ENCODE data around the gene BZW2. TPM values are rescaled to one million over a fixed set of nuclear protein-coding genes. Genes with fewer than 3 reads are reported as not detected.

Gene BZW2
- total RNA-seq, 1 donor = 21.3 TPM

DNA sequence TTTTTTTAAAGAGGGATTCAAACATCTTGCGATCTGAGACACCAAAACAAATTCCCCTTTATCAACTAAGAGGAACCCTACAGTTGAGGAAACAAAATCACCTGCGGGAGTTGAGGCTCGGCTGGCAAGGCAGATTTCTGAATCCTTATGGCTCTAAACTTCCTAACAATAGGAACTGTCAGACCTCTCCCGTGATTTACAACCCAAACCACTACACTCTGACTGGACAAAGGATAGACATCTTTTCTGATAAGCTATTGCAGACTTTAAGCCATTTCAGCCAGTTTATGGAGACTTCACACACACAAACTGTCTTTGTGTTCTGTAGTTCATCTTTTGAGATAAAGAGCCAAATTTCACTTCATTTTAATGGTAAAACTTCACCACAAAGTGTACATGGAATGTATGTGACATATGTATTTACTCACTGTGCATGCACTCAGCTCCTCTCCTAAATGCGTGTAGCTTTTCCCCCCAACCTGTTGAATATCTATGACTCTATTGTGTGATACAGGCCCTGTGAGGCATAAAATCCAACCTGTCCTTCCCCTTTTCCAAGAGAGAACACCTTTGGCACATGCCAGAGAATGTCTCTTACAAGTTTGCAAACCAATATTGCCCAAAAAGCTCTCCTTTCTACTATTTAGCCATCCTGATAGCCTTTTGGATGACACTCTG lies 92.2 kb downstream of the BZW2 start:
- no peaks in the 10 kb centered on the region for H3K9me3 ChIP-seq (ENCODE audit: low read depth, low read length)
- no peaks in the 10 kb centered on the region for H3K27me3 ChIP-seq (ENCODE audit: insufficient read depth, low read length)
- H3K4me3 ChIP-seq (ENCODE audit: low read length) = no peak overlapping the region
- no peaks in the 10 kb centered on the region for H3K4me1 ChIP-seq (ENCODE audit: insufficient read depth, low read length)

- no peak overlapping the region for H3K4me3 ChIP-seq (ENCODE audit: low read length)
- no peaks in the 10 kb centered on the region for H3K9me3 ChIP-seq (ENCODE audit: low read depth, low read length)
- H3K27me3 ChIP-seq (ENCODE audit: insufficient read depth, low read length) = no peaks in the 10 kb centered on the region
- H3K4me1 ChIP-seq (ENCODE audit: insufficient read depth, low read length) = no peaks in the 10 kb centered on the region
Measured at GRCh38 chr7:16739863-16740622, 94.1 kb downstream of the BZW2 start.

- Histone ChIP-seq H3K9me3 (ENCODE audit: low read depth, low read length) (no peaks in the 10 kb centered on the region), H3K4me3 (ENCODE audit: low read length) (no peak overlapping the region), H3K4me1 (ENCODE audit: insufficient read depth, low read length) (no peaks in the 10 kb centered on the region), H3K27me3 (ENCODE audit: insufficient read depth, low read length) (no peaks in the 10 kb centered on the region)
Measured at GRCh38 chr7:16740623-16740953, 94.6 kb downstream of the BZW2 start.

DNA sequence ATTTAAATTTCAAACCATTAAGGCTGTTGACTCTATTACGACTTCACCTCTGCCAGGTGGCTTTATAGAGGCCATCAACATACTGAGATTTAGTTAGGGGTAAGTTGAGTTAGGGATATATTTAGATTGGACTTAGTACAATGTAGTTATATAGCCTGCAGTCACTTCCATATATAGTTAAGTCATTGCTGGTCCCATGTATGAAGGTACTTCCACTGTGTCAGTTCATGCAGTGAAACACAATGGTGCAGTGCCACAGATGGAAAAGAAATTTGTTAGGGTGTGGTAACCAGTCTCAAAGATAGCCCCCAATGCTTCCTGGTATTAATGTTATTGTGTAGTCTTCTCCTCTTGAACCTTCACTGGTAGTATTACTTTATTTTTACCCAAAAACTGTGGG lies 95.0 kb downstream of the BZW2 start:
- H3K4me1 ChIP-seq (ENCODE audit: insufficient read depth, low read length) = no peaks in the 10 kb centered on the region
- H3K9me3 ChIP-seq (ENCODE audit: low read depth, low read length) = no peaks in the 10 kb centered on the region
- H3K27me3 ChIP-seq (ENCODE audit: insufficient read depth, low read length) = no peaks in the 10 kb centered on the region
- no peak overlapping the region for H3K4me3 ChIP-seq (ENCODE audit: low read length)

GRCh38 chr7:16741676-16742075 lies 95.7 kb downstream of the BZW2 start:
- no peaks in the 10 kb centered on the region for H3K9me3 ChIP-seq (ENCODE audit: low read depth, low read length)
- no peak overlapping the region for H3K4me3 ChIP-seq (ENCODE audit: low read length)
- H3K4me1 ChIP-seq (ENCODE audit: insufficient read depth, low read length) = no peaks in the 10 kb centered on the region
- no peaks in the 10 kb centered on the region for H3K27me3 ChIP-seq (ENCODE audit: insufficient read depth, low read length)

GRCh38 chr7:16742547-16742946 lies 96.6 kb downstream of the BZW2 start:
- H3K27me3 ChIP-seq (ENCODE audit: insufficient read depth, low read length) = no peaks in the 10 kb centered on the region
- no peaks in the 10 kb centered on the region for H3K4me1 ChIP-seq (ENCODE audit: insufficient read depth, low read length)
- H3K9me3 ChIP-seq (ENCODE audit: low read depth, low read length) = no peaks in the 10 kb centered on the region
- H3K4me3 ChIP-seq (ENCODE audit: low read length) = no peak overlapping the region

GRCh38 chr7:16743236-16743635 lies 97.3 kb downstream of the BZW2 start:
- H3K9me3 ChIP-seq (ENCODE audit: low read depth, low read length) = no peaks in the 10 kb centered on the region
- H3K4me3 ChIP-seq (ENCODE audit: low read length) = no peak overlapping the region
- H3K4me1 ChIP-seq (ENCODE audit: insufficient read depth, low read length) = no peaks in the 10 kb centered on the region
- no peaks in the 10 kb centered on the region for H3K27me3 ChIP-seq (ENCODE audit: insufficient read depth, low read length)

GRCh38 chr7:16744518-16745250 lies 98.7 kb downstream of the BZW2 start:
- Histone ChIP-seq H3K27me3 (ENCODE audit: insufficient read depth, low read length) (no peaks in the 10 kb centered on the region), H3K4me1 (ENCODE audit: insufficient read depth, low read length) (no peaks in the 10 kb centered on the region), H3K9me3 (ENCODE audit: low read depth, low read length) (no peaks in the 10 kb centered on the region), H3K4me3 (ENCODE audit: low read length) (no peak overlapping the region)

- H3K4me3 ChIP-seq (ENCODE audit: low read length) = no peak overlapping the region
- no peaks in the 10 kb centered on the region for H3K4me1 ChIP-seq (ENCODE audit: insufficient read depth, low read length)
- H3K27me3 ChIP-seq (ENCODE audit: insufficient read depth, low read length) = no peaks in the 10 kb centered on the region
Measured at GRCh38 chr7:16745645-16746044, 99.7 kb downstream of the BZW2 start.

DNA sequence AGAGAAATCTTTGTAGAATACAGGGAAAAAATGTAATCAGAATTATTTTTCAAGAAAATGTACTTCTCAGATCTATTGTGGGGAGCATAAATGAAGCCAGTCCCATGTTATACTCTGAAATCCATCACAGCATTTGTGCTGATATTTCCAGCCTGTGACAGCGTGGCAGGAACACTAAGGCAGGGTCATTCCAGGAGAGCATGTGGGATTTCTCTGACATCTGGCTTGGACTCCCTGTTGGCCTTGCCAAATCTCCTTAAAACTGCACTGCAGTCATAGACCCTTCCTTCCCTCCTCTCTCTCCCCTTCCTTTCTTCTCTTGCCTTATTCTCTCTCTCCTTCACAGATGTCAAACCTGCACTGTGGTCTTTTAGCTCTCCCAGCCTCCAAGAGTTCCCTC lies 101.1 kb downstream of the BZW2 start:
- Histone ChIP-seq H3K4me3 (ENCODE audit: low read length) (no peak overlapping the region), H3K9me3 (ENCODE audit: low read depth, low read length) (no peaks in the 10 kb centered on the region), H3K4me1 (ENCODE audit: insufficient read depth, low read length) (no peaks in the 10 kb centered on the region), H3K27me3 (ENCODE audit: insufficient read depth, low read length) (no peaks in the 10 kb centered on the region)

More at GRCh38 chr7:16745645-16746044, 99.7 kb downstream of the BZW2 start:
- no peaks in the 10 kb centered on the region for H3K9me3 ChIP-seq (ENCODE audit: low read depth, low read length)

GRCh38 chr7:16753102-16753931 lies 107.3 kb downstream of the BZW2 start, which contains the start of gene TSPAN13:
TSS of gene TSPAN13 (plus strand) at chr7:16753755. CDS start at chr7:16753968, 213 bp downstream.
- peaks cover 8% of the 10 kb centered on the region for H3K27me3 ChIP-seq (ENCODE audit: insufficient read depth, low read length)
- H3K9me3 ChIP-seq (ENCODE audit: low read depth, low read length) = no peaks in the 10 kb centered on the region
- peaks cover 14% of the 10 kb centered on the region for H3K4me1 ChIP-seq (ENCODE audit: insufficient read depth, low read length)
- peak within 1 kb of the TSS; percentile 51 for H3K4me3 ChIP-seq (ENCODE audit: low read length)

DNA sequence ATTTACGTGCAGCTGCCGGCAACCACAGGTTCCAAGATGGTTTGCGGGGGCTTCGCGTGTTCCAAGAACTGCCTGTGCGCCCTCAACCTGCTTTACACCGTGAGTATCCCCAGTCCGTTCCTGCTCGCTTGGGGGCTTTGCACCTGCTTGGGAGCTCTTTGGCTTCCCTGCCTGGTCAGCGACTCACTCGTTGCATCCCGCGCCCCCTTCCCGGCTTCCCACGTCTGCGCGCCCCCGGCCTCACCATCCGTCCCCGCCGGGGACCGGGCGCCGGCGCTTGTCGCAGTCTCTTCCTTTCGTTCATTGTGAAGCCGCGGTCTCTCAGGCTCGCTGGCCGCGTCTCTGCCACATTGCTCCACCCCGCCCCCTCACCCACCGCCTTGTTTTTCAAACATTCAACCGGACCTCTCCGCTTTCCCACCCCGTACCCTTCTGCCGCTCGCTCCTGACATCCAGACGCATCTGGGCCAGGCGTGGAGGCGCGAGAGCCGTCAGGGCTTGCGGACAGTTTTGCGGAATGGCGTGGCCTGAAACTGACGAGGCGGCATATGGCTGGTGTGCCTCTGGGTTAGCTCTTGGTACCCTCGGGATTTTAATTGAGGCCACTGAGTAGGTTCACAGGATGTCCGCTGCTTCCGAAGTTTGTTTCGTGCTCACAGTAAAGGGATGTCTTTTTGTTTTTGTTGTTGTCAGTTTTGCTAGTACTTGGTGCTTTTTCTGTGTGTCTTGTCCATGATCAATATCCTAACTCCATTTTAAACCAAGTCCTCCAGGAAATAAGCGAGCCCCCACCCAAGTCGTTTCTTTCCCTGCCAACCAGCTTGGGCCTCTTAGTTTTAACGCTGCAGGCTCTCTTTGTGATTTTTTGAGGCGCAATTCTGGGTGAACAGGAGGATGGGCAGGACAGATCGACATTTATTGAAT lies 108.2 kb downstream of the BZW2 start:
- Histone ChIP-seq H3K4me1 (ENCODE audit: insufficient read depth, low read length) (peaks cover 14% of the 10 kb centered on the region), H3K4me3 (ENCODE audit: low read length) (peak overlapping the region; percentile 51), H3K9me3 (ENCODE audit: low read depth, low read length) (no peaks in the 10 kb centered on the region), H3K27me3 (ENCODE audit: insufficient read depth, low read length) (peaks cover 8% of the 10 kb centered on the region)

DNA sequence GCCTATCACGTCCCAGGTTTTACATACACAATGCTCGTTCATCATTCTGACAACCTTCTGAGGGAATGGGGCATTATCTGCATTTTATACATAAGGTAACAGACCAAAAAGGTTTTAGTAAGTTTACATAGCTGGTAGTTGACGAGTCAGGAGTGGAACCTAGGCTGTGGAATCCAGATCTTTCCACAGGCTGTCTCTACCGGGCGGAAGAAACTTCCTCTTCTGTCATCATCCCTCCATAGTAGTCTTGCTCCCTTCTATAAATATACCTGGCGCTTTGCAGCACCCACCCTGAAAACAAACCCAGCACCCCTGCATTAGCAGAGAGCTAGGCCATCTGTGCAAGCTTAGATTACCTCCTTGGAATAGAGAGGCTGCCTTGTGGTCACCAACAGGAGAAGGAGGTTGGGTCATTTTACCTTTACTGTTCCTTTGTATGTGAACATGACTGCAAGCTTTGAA lies 108.9 kb downstream of the BZW2 start:
- Histone ChIP-seq H3K4me3 (ENCODE audit: low read length) (peak overlapping the region; percentile 51), H3K9me3 (ENCODE audit: low read depth, low read length) (no peaks in the 10 kb centered on the region), H3K27me3 (ENCODE audit: insufficient read depth, low read length) (peaks cover 8% of the 10 kb centered on the region), H3K4me1 (ENCODE audit: insufficient read depth, low read length) (peaks cover 17% of the 10 kb centered on the region)

GRCh38 chr7:16755397-16755796 lies 109.4 kb downstream of the BZW2 start:
- H3K4me1 ChIP-seq (ENCODE audit: insufficient read depth, low read length) = peaks cover 19% of the 10 kb centered on the region
- H3K4me3 ChIP-seq (ENCODE audit: low read length) = peak overlapping the region; percentile 51

More at GRCh38 chr7:16755397-16755796, 109.4 kb downstream of the BZW2 start:
- Histone ChIP-seq H3K9me3 (ENCODE audit: low read depth, low read length) (no peaks in the 10 kb centered on the region), H3K27me3 (ENCODE audit: insufficient read depth, low read length) (peaks cover 8% of the 10 kb centered on the region)

All from mononuclear cell (primary cell).